Cardiac muscle cell (in vitro differentiated cells and primary cell): ENCODE measurements around the gene SPTB. TPM values are rescaled to one million over a fixed set of nuclear protein-coding genes. Genes with fewer than 3 reads are reported as not detected.

Source experiments
- DNase-seq, 2 donors: peaks; one replicate each; pipeline versions ENCODE4 v3.0.0 to v3.0.0-alpha.2; 2010 to 2017; ENCODE audit warnings: low read depth in 1 of 2, low spot score in 1 of 2
- H3K27ac ChIP-seq: fragments of 200-600 bp; sonication (generic); 2 replicates; pipeline ENCODE4 v1.5.1; 2016
- H3K27me3 ChIP-seq: fragments of 200-600 bp; sonication (generic); 2 replicates; pipeline ENCODE4 v1.6.0; 2016; ENCODE audit warnings: control low read depth
- H3K36me3 ChIP-seq: fragments of 200-600 bp; sonication (generic); 2 replicates; pipeline ENCODE4 v1.5.1; 2016; ENCODE audit warnings: control low read depth
- H3K4me1 ChIP-seq: fragments of 200-600 bp; sonication (generic); 2 replicates; pipeline ENCODE4 v1.8.1; 2017; ENCODE audit warnings: low read depth, mild to moderate bottlenecking, mixed run types
- H3K4me3 ChIP-seq: fragments of 200-600 bp; sonication (generic); 2 replicates; pipeline ENCODE4 v1.5.1; 2016; ENCODE audit warnings: mild to moderate bottlenecking
- H3K9me3 ChIP-seq: fragments of 200-600 bp; sonication (generic); 2 replicates; pipeline ENCODE4 v1.5.1; 2017; ENCODE audit warnings: low read depth, mild to moderate bottlenecking, control low read depth
- polyA plus RNA-seq: library from polyadenylated mRNA; unstranded; fragments of >200 nt; fragmentation: Nextera tagmentation; extraction: Ambion mirVana; gene quantifications from 2 replicates; pipeline ENCODE4 v1.2.1, GENCODE V29; 2016
- total RNA-seq: library from RNA; depleted of rRNA; stranded (reverse); fragments of >200 nt; gene quantifications from 2 replicates; pipeline ENCODE4 v1.2.3, GENCODE V29; 2016
- TF ChIP-seq, protein P1 (sequence below): IDR thresholded peaks from 2 replicates; pipeline ENCODE4 v1.5.1; 2012; ENCODE audit warnings: low read depth, mild to moderate bottlenecking, low read length

SPTB gene
- total and polyA plus RNA-seq, 2 experiments from 2014 or later, result 9.2 to 9.9 TPM

DNA sequence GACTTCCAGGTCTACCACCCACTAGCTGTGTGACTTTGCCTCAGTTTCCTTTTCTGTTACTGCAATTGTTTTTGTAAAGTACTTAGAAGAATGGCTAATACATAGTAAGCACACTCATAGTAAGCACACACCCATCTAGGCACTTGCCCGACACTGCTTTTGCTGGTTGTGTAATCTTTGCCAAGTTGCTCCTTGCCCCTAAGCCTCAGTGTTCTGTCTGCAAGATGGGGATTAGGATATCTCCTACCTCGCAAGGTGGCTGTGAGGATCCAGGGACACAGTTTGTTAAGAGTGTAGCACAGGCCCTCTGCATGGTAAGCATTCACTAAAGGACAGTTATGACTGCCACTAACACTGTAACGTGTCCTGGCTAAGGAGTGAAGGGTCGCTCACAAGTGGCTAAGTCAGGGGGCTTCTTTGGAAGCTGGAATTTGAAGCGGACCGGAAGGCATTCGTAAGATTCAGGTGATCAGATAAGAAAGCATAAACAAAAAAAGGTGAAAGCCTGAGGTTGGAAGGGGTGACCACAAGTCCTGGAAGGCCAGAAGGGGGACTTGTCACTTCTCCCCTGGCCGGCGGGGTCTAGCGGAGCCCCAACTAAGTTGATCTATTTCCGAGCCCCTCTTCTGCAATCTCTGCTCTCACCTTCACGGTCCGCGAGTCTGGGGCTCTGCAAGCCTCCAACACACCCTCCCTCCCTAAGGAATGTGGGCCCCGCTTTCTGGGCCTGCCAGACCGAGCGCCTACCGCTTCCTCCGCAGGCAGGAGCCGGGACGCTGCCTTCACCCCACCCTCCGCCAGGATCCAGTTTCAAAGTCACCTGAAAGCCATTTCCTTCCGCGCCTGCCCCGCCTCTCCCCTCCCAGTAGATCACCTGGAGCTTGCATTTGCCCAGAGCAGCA lies 177.0 kb downstream of the SPTB start:
- Histone ChIP-seq H3K27me3 (no peaks in the 10 kb centered on the region), H3K27ac (no peak overlapping the region), H3K4me3 (peak overlapping the region; percentile 67), H3K9me3 (no peaks in the 10 kb centered on the region), H3K36me3 (no peaks in the 10 kb centered on the region), H3K4me1 (peaks cover 42% of the 10 kb centered on the region)
- TF ChIP-seq, protein P1, sequence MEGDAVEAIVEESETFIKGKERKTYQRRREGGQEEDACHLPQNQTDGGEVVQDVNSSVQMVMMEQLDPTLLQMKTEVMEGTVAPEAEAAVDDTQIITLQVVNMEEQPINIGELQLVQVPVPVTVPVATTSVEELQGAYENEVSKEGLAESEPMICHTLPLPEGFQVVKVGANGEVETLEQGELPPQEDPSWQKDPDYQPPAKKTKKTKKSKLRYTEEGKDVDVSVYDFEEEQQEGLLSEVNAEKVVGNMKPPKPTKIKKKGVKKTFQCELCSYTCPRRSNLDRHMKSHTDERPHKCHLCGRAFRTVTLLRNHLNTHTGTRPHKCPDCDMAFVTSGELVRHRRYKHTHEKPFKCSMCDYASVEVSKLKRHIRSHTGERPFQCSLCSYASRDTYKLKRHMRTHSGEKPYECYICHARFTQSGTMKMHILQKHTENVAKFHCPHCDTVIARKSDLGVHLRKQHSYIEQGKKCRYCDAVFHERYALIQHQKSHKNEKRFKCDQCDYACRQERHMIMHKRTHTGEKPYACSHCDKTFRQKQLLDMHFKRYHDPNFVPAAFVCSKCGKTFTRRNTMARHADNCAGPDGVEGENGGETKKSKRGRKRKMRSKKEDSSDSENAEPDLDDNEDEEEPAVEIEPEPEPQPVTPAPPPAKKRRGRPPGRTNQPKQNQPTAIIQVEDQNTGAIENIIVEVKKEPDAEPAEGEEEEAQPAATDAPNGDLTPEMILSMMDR, result no peak
- DNase-seq, result peak in 1 of 2 donors; percentile 72

DNA sequence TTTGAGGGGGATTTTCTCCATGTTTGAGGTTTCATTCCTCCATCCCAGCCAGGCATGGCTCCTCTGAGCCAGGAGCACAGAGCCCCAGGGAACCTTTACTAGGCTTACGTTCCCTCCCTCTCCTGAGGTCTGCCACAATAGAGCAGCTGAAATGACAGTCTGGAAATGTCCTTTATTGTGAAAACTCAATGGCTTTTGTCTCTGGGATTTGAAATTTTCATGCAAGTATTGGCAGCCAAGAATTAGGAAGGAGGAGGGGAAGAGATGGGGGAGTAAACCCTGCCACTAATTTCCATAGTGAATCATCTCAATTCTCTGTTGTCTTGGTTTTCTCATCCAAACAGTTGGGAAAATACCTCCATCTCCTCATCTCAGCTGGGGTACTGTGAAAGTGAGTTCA lies 178.0 kb downstream of the SPTB start:
- Histone ChIP-seq H3K4me1 (peaks cover 31% of the 10 kb centered on the region), H3K4me3 (no peak overlapping the region), H3K36me3 (no peaks in the 10 kb centered on the region), H3K9me3 (no peaks in the 10 kb centered on the region), H3K27ac (no peak overlapping the region), H3K27me3 (no peaks in the 10 kb centered on the region)
- TF ChIP-seq, protein P1, result no peak
- DNase-seq, result no peak

DNA sequence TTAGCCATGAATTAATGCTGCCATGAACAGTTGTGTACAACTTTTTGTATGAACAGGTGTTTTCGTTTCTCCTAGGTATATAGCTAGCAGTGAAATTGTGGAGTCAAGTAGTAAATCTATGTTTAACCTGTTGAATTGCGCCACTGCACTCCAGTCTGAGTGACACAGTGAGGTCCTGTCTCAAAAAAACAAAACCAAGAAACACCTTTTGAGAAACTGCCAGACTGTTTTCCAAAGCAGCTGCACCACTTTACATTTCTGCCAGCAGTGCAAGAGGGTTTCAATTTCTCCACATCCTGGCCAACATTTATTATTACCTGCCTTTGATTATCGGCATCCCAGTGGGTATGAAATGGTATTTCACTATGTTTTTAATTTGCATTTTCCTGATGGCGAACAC lies 178.8 kb downstream of the SPTB start:
- Histone ChIP-seq H3K9me3 (no peaks in the 10 kb centered on the region), H3K4me1 (peaks cover 24% of the 10 kb centered on the region), H3K27me3 (no peaks in the 10 kb centered on the region), H3K36me3 (no peaks in the 10 kb centered on the region), H3K4me3 (no peak overlapping the region), H3K27ac (no peak overlapping the region)
- TF ChIP-seq, protein P1, result no peak
- no peak for DNase-seq

DNA sequence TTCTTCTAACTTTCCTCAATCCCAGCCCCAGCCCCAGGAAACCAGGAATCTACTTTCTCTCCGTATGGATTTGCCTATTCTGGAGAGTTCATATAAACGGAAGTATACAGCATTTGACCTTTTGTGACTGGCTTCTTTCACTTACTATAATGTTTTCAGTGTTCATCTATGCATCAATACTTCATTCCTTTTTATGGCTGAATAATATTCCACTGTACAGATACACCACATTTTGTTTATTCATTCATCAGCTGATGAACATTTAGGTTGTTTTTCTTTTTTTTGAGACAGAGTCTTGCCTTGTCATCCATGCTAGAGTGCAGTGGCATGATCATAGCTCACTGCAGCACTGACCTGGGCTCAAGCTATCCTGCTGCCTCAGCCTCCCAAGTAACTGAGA lies 179.4 kb downstream of the SPTB start:
- H3K27ac ChIP-seq, result no peak overlapping the region
- H3K4me1 ChIP-seq, result peaks cover 20% of the 10 kb centered on the region
- no peaks in the 10 kb centered on the region for H3K27me3 ChIP-seq
- H3K4me3 ChIP-seq, result no peak overlapping the region
- no peak for DNase-seq
- H3K9me3 ChIP-seq, result no peaks in the 10 kb centered on the region
- H3K36me3 ChIP-seq, result no peaks in the 10 kb centered on the region
- TF ChIP-seq, protein P1, result no peak

DNA sequence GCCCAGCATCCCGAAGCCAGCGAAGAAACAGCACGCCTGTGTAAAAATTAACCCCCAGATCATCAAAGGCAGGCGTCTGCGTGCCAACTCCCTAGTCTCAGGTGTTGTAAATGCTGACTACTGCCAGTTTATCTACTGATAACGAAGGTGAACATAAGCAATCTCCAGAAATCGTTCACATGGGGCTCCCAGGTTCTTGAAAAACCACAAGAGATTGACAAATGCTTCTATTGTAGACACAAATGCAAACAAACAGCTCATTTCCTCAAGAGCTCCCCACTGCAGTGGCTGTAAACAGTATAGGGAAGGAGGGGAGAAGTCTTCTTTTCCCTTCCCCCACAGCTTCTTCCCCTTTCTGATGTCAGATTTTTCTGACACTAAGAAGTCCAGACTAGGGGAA lies 180.8 kb downstream of the SPTB start:
- no peak overlapping the region for H3K4me3 ChIP-seq
- no peak for DNase-seq
- H3K27me3 ChIP-seq, result no peaks in the 10 kb centered on the region
- no peaks in the 10 kb centered on the region for H3K36me3 ChIP-seq
- TF ChIP-seq, protein P1, result no peak
- no peak overlapping the region for H3K27ac ChIP-seq
- H3K9me3 ChIP-seq, result no peaks in the 10 kb centered on the region
- peaks cover 28% of the 10 kb centered on the region for H3K4me1 ChIP-seq
